GM12801 (cell line): ENCODE data around the gene COPA.
A peak's percentile ranks its signal among the peaks of the same experiment; 100 is the strongest.

Experiments used
- TF ChIP-seq, protein P1 (sequence below): IDR thresholded peaks from one replicate; pipeline ENCODE4 v1.5.1; 2011; ENCODE audit warnings: control low read depth; ENCODE audit not compliant: insufficient read length; ENCODE audit errors: extremely low read depth

The COPA gene

GRCh38 chr1:160342953-160343869 lies at the start of gene COPA, which contains the start of gene NCSTN:
TSS of gene COPA (minus strand) at chr1:160343250. CDS start at chr1:160343170, 80 bp downstream.
TSS of gene NCSTN (plus strand) at chr1:160343383. CDS start at chr1:160343397, 14 bp downstream.
- TF ChIP-seq, protein P1, sequence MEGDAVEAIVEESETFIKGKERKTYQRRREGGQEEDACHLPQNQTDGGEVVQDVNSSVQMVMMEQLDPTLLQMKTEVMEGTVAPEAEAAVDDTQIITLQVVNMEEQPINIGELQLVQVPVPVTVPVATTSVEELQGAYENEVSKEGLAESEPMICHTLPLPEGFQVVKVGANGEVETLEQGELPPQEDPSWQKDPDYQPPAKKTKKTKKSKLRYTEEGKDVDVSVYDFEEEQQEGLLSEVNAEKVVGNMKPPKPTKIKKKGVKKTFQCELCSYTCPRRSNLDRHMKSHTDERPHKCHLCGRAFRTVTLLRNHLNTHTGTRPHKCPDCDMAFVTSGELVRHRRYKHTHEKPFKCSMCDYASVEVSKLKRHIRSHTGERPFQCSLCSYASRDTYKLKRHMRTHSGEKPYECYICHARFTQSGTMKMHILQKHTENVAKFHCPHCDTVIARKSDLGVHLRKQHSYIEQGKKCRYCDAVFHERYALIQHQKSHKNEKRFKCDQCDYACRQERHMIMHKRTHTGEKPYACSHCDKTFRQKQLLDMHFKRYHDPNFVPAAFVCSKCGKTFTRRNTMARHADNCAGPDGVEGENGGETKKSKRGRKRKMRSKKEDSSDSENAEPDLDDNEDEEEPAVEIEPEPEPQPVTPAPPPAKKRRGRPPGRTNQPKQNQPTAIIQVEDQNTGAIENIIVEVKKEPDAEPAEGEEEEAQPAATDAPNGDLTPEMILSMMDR = no peak

DNA sequence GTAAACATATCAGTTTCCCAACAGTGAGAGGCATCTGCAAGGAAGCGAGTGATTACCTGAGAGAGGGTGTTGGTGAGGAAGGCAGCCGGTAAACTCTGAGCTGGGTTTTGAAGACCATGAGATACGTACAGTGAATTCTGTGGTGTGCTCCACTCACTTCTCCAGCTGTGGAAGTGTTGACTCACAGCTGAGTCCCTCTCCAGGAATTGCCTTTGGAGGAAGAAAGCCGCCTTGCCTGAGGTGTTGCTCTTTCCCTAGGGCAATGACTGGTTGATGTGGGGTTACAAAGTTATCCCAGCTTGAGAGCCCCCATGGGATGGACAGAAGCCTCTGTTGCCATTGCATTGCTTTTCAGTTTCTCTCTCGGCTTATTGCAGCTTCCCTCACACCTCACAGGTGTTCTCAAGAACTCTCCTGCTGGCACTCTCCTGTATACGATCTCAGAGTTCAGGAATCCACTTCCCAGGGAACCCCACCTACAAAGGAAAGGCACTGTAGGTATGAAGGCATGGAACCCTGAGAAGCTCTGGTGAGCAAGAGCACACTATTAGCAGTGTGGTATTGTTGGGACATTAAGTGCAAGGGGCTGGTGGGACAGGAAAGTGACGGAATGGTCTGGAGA lies 34.6 kb upstream of the COPA start:
- TF ChIP-seq, protein P1 = no peak

DNA sequence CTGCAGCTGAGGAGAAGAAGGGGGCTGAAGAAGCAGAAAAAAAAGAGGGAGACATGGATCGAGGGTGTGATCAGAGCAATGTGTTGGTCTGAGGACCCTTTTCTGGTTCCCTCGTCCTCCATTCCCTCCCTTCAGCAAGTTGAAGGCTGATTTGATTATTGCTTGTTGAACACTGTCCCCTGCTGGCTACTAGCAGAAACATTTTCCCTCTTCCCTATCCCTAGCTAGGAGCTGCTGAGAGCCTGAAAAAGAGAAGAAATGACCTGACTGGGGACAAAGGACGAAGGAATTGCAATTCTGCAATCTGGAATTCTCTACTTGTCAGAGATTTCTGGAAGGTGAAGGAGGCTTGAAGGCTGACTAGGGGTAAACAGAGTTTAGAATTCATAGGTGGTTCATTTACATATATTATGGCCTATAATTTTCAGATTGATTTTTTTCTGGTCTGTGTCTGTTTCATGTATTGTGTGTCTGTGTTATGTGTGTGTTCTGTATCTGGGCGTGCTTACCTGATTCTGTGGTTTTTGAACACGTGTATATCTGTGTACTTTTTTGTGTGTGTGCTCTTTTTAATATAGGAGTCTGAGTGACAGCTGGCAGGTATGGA lies 33.6 kb upstream of the COPA start:
- TF ChIP-seq, protein P1 = peak; percentile 85

DNA sequence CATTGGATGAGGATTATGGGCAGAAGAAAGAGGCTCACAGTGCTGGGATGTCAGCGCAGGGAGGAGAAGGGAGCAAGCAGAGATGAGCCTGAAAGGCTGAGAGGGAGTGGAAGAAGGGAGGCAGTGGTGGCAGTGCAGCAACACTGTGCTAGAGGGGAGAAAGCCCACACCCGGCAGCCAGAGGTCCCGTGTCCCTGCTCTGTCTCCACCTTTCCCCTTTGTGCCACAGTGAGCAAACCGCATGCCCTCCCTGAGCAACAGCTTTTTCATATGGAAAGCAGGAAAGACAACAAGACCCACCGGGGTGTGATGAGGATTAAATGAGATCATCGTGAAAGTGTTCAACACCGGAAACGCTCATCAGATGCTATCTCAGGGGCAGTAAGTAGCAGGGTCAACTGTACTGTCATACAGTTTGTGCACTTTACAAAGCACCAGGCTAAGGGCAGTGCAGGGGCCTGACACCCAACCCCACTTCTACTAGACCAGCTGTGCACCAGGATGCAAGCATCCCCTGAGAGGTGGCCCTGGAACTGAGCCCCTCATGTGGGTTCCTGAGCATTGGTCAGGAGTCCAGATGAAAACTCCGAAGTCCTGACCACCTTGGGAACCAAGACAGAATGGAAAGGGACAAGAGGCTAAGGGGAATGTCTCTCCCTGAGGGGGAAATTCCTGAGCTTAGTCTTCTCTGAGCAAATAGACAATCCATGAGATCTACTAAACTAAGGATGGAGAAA lies 32.9 kb upstream of the COPA start:
- TF ChIP-seq, protein P1 = no peak

- TF ChIP-seq, protein P1 = no peak
Observed at GRCh38 chr1:160374306-160375110, 31.5 kb upstream of the COPA start.

GRCh38 chr1:160373696-160374095 lies 30.6 kb upstream of the COPA start:
- TF ChIP-seq, protein P1 = no peak
